ENCODE data around the gene SGMS1.

- TF ChIP-seq POLR2A (IDR thresholded peaks at IDR 0.05) (no peak), CTCF (IDR thresholded peaks at IDR 0.05) (no peak)
Observed at GRCh38 chr10:50439806-50440205, 183.9 kb downstream of the SGMS1 start.
